ENCODE data around the gene KIDINS220.

KIDINS220 gene

GRCh38 chr2:8848328-8849100 lies 11.1 kb upstream of the KIDINS220 start:
- Histone ChIP-seq H3K4me3 (ENCODE audit: low read length) (no peak overlapping the region), H3K36me3 (ENCODE audit: control insufficient read depth, insufficient read depth, low read length) (no peaks in the 10 kb centered on the region), H3K9ac (ENCODE audit: low read length) (no peak overlapping the region), H3K4me1 (ENCODE audit: control insufficient read depth, insufficient read depth, low read length) (no peaks in the 10 kb centered on the region), H3K27me3 (ENCODE audit: control insufficient read depth, insufficient read depth, low read length) (no peaks in the 10 kb centered on the region), H3K27ac (ENCODE audit: low read depth, low read length) (no peak overlapping the region)

GRCh38 chr2:8847400-8847799 lies 10.0 kb upstream of the KIDINS220 start:
- Histone ChIP-seq H3K4me3 (ENCODE audit: low read length) (no peak overlapping the region), H3K9ac (ENCODE audit: low read length) (no peak overlapping the region), H3K36me3 (ENCODE audit: control insufficient read depth, insufficient read depth, low read length) (no peaks in the 10 kb centered on the region), H3K4me1 (ENCODE audit: control insufficient read depth, insufficient read depth, low read length) (no peaks in the 10 kb centered on the region), H3K27ac (ENCODE audit: low read depth, low read length) (no peak overlapping the region), H3K27me3 (ENCODE audit: control insufficient read depth, insufficient read depth, low read length) (no peaks in the 10 kb centered on the region)

- no peak overlapping the region for H3K27ac ChIP-seq (ENCODE audit: low read depth, low read length)
- H3K9ac ChIP-seq (ENCODE audit: low read length), result no peak overlapping the region
- no peak overlapping the region for H3K4me3 ChIP-seq (ENCODE audit: low read length)
- H3K36me3 ChIP-seq (ENCODE audit: control insufficient read depth, insufficient read depth, low read length), result no peaks in the 10 kb centered on the region
- peaks cover 3% of the 10 kb centered on the region for H3K4me1 ChIP-seq (ENCODE audit: control insufficient read depth, insufficient read depth, low read length)
- no peaks in the 10 kb centered on the region for H3K27me3 ChIP-seq (ENCODE audit: control insufficient read depth, insufficient read depth, low read length)
Observed at GRCh38 chr2:8841932-8842331, 4.5 kb upstream of the KIDINS220 start.

GRCh38 chr2:8840475-8841091 lies 3.2 kb upstream of the KIDINS220 start:
- Histone ChIP-seq H3K9ac (ENCODE audit: low read length) (no peak overlapping the region), H3K36me3 (ENCODE audit: control insufficient read depth, insufficient read depth, low read length) (no peaks in the 10 kb centered on the region), H3K27ac (ENCODE audit: low read depth, low read length) (no peak overlapping the region), H3K27me3 (ENCODE audit: control insufficient read depth, insufficient read depth, low read length) (no peaks in the 10 kb centered on the region), H3K4me1 (ENCODE audit: control insufficient read depth, insufficient read depth, low read length) (peaks cover 3% of the 10 kb centered on the region), H3K4me3 (ENCODE audit: low read length) (no peak overlapping the region)

GRCh38 chr2:8839189-8839965 lies 2.0 kb upstream of the KIDINS220 start:
- H3K4me3 ChIP-seq (ENCODE audit: low read length), result no peak overlapping the region
- no peaks in the 10 kb centered on the region for H3K36me3 ChIP-seq (ENCODE audit: control insufficient read depth, insufficient read depth, low read length)
- no peaks in the 10 kb centered on the region for H3K27me3 ChIP-seq (ENCODE audit: control insufficient read depth, insufficient read depth, low read length)
- H3K9ac ChIP-seq (ENCODE audit: low read length), result no peak overlapping the region
- peaks cover 8% of the 10 kb centered on the region for H3K4me1 ChIP-seq (ENCODE audit: control insufficient read depth, insufficient read depth, low read length)
- no peak overlapping the region for H3K27ac ChIP-seq (ENCODE audit: low read depth, low read length)

GRCh38 chr2:8837795-8838140 lies 355 bp upstream of the KIDINS220 start:
- Histone ChIP-seq H3K27me3 (ENCODE audit: control insufficient read depth, insufficient read depth, low read length) (no peaks in the 10 kb centered on the region), H3K27ac (ENCODE audit: low read depth, low read length) (peak overlapping the region; percentile 56), H3K4me3 (ENCODE audit: low read length) (peak overlapping the region; percentile 56), H3K4me1 (ENCODE audit: control insufficient read depth, insufficient read depth, low read length) (peaks cover 8% of the 10 kb centered on the region), H3K9ac (ENCODE audit: low read length) (no peak overlapping the region), H3K36me3 (ENCODE audit: control insufficient read depth, insufficient read depth, low read length) (no peaks in the 10 kb centered on the region)

- H3K4me1 ChIP-seq (ENCODE audit: control insufficient read depth, insufficient read depth, low read length), result peaks cover 12% of the 10 kb centered on the region
- H3K4me3 ChIP-seq (ENCODE audit: low read length), result no peak overlapping the region
- no peaks in the 10 kb centered on the region for H3K36me3 ChIP-seq (ENCODE audit: control insufficient read depth, insufficient read depth, low read length)
- H3K27me3 ChIP-seq (ENCODE audit: control insufficient read depth, insufficient read depth, low read length), result no peaks in the 10 kb centered on the region
- no peak overlapping the region for H3K27ac ChIP-seq (ENCODE audit: low read depth, low read length)
- no peak overlapping the region for H3K9ac ChIP-seq (ENCODE audit: low read length)
Observed at GRCh38 chr2:8835279-8835678, 2.1 kb downstream of the KIDINS220 start.

GRCh38 chr2:8833853-8834252 lies 3.6 kb downstream of the KIDINS220 start:
- Histone ChIP-seq H3K4me3 (ENCODE audit: low read length) (no peak overlapping the region), H3K27me3 (ENCODE audit: control insufficient read depth, insufficient read depth, low read length) (no peaks in the 10 kb centered on the region), H3K4me1 (ENCODE audit: control insufficient read depth, insufficient read depth, low read length) (peaks cover 12% of the 10 kb centered on the region), H3K27ac (ENCODE audit: low read depth, low read length) (no peak overlapping the region), H3K9ac (ENCODE audit: low read length) (no peak overlapping the region), H3K36me3 (ENCODE audit: control insufficient read depth, insufficient read depth, low read length) (no peaks in the 10 kb centered on the region)

- H3K27me3 ChIP-seq (ENCODE audit: control insufficient read depth, insufficient read depth, low read length), result no peaks in the 10 kb centered on the region
- no peak overlapping the region for H3K9ac ChIP-seq (ENCODE audit: low read length)
- H3K4me3 ChIP-seq (ENCODE audit: low read length), result no peak overlapping the region
- H3K4me1 ChIP-seq (ENCODE audit: control insufficient read depth, insufficient read depth, low read length), result peaks cover 9% of the 10 kb centered on the region
- H3K27ac ChIP-seq (ENCODE audit: low read depth, low read length), result no peak overlapping the region
- H3K36me3 ChIP-seq (ENCODE audit: control insufficient read depth, insufficient read depth, low read length), result no peaks in the 10 kb centered on the region
Observed at GRCh38 chr2:8831516-8831915, 5.9 kb downstream of the KIDINS220 start.

GRCh38 chr2:8827729-8828128 lies 9.7 kb downstream of the KIDINS220 start:
- no peak overlapping the region for H3K9ac ChIP-seq (ENCODE audit: low read length)
- H3K27me3 ChIP-seq (ENCODE audit: control insufficient read depth, insufficient read depth, low read length), result no peaks in the 10 kb centered on the region
- peaks cover 4% of the 10 kb centered on the region for H3K4me1 ChIP-seq (ENCODE audit: control insufficient read depth, insufficient read depth, low read length)
- no peak overlapping the region for H3K4me3 ChIP-seq (ENCODE audit: low read length)
- H3K36me3 ChIP-seq (ENCODE audit: control insufficient read depth, insufficient read depth, low read length), result peaks cover 3% of the 10 kb centered on the region
- H3K27ac ChIP-seq (ENCODE audit: low read depth, low read length), result no peak overlapping the region

GRCh38 chr2:8822218-8822617 lies 15.2 kb downstream of the KIDINS220 start:
- Histone ChIP-seq H3K27me3 (ENCODE audit: control insufficient read depth, insufficient read depth, low read length) (no peaks in the 10 kb centered on the region), H3K4me3 (ENCODE audit: low read length) (no peak overlapping the region), H3K4me1 (ENCODE audit: control insufficient read depth, insufficient read depth, low read length) (peaks cover 8% of the 10 kb centered on the region), H3K9ac (ENCODE audit: low read length) (no peak overlapping the region), H3K27ac (ENCODE audit: low read depth, low read length) (peak overlapping the region; percentile 33), H3K36me3 (ENCODE audit: control insufficient read depth, insufficient read depth, low read length) (peaks cover 6% of the 10 kb centered on the region)

GRCh38 chr2:8821276-8822217 lies 15.9 kb downstream of the KIDINS220 start:
- Histone ChIP-seq H3K27me3 (ENCODE audit: control insufficient read depth, insufficient read depth, low read length) (no peaks in the 10 kb centered on the region), H3K9ac (ENCODE audit: low read length) (no peak overlapping the region), H3K4me3 (ENCODE audit: low read length) (no peak overlapping the region), H3K36me3 (ENCODE audit: control insufficient read depth, insufficient read depth, low read length) (peaks cover 6% of the 10 kb centered on the region), H3K4me1 (ENCODE audit: control insufficient read depth, insufficient read depth, low read length) (peaks cover 8% of the 10 kb centered on the region), H3K27ac (ENCODE audit: low read depth, low read length) (peak overlapping the region; percentile 52)

Data from rectal smooth muscle tissue (tissue), 1 donor.